Embryonic facial prominence (tissue), 1 donor: Measurements from ENCODE around the gene RPL13.

Source experiments
- DNase-seq: peaks from one replicate; pipeline ENCODE4 v3.0.0-alpha.2; 2016; ENCODE audit errors: extremely low spot score

Gene RPL13

DNA sequence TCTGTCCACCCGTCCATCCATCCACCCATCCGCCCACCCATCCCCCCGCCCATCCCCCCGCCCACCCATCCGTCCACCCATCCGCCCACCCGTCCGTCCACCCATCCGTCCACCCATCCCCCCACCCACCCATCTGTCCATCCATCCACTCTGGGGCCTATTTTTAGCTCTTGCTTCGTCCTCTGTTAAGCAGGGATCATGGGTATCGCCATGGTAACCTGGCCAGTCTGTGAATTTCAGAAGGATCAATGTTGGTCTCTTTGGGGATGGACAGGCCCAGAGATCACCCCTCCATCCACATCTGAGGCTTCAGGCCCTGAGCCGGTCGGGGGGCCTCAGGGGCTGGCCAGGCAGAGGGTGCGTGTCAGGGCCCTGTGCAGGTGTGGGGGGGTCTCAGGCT is 37.7 kb downstream of the RPL13 start:
- DNase-seq = no peak

DNA sequence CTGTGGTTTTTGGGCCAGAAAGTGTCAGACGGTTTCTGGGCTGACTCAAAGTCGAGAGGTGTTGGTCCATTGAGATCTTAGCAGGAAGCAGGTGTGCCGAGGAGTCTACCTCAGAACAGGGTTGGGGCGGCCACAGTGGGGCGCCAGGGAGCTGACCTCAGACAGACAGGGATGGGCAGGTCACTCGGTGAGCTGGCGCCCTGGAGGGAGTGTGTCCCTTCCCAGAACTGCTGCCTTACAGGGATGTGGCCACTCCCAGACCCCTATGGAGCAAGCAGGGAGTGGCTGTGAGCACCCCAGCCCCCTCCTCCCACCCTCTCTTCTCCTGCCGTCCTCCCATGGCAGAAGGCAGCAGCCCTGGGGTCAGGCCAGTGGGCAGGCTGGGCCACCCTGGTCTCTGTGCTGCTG is 39.0 kb downstream of the RPL13 start:
- DNase-seq = no peak

DNA sequence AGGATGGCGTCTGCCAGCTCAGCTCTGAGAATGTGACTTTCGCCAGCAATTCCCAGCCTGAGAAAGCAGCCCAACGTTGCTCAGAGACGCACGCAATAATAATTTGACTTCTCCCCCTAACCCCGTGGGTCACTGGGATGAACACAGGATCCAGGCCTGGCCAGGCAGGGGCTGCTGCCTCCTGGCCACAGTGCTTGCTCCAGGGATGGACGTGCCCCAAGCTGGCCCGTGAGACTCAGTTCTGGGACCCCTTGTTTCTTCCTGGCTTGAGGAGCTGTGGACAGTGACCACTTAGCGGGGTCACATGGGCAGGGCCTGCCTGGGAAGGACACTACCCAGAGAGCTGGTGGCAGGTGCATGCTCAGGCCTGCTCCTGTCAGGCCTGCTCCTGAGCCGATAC is 39.4 kb downstream of the RPL13 start:
- DNase-seq = no peak

DNA sequence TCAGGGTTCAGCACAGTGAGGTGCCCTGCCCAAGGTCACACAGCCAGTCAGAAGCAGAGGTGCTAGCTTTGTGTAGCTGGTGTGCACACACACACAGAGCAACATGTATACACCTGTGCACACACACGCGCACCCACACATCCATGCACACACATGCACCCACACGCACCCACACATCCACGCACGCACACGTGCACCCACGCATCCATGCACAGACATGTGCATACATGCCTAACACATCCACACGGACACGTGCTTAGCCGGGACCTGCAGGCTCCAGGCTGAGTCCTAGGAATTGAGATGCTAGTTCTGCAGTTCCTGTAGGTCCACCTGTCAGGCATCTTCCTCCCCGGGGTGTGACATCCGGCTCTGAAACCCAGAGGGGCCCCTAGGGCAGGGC is 39.9 kb downstream of the RPL13 start:
- no peak for DNase-seq

DNA sequence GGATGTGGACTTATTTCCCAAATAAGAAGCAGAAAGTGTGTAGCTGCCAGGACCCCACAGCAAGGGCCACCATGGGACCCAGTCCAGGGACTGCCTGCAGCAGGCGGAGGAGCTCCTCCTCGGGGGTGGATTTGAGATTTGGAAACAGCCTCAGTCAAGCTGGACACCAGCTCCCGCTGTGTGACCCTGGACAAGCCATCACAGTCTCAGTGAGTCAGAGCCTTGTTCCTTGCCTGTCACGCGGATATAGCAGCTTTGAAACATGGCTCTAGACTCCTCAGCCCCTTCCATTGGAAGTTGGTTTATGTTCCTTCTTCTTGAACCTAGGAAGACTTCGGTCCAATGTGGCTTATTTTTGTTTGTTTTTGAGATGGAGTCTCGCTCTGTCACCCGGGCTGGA is 40.5 kb downstream of the RPL13 start:
- no peak for DNase-seq

DNA sequence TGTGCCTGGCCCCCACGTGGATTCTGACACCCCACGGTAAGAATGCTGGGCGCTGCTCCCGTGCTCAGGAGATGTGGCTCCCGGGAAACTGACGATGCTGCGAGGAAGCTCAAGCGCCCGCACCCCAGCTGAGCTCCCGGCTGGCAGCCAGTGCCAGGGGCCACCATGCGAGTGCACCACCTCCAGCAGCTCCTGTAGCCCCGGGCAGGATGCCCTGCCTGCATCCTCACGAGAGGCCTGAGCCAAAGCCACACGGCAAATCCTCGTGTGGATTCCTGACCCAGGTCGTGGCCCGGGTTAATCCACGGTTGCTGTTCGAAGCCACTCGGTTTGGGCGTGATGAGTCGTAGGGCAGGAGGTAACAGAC is 41.4 kb downstream of the RPL13 start:
- DNase-seq = no peak

DNA sequence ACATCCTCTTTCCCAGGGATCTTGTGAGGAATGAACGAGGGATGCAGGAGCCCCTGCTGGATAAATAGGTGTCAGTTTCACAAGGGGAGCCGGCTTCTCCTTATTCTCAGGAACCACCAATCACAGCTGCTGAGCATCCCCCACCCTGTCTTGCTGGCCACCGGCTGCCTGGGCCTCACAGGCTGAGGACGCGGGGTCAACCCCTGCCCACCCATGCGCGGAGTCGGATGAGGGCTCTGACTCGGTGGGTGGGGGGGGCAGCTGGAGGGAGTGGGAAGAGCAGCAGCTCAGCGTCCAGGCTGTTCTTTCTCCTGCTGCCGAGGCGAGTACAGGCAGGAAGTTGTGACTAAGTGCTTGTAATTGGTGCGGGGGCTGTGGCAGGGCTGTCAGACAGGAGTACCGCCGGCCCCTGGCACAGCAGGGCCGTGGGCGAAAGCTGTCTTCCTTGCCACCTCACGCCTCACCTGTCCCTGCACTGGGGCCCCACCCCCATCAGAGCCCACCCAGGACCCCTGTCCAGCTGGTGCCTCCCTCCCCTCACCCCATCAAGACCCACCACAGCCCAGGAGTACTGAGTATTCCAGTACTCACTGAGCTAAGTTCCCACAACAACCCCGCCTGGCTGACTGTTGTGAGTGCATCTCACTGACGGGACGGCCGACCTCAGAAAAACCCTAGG is 41.9 kb downstream of the RPL13 start:
- DNase-seq = no peak

DNA sequence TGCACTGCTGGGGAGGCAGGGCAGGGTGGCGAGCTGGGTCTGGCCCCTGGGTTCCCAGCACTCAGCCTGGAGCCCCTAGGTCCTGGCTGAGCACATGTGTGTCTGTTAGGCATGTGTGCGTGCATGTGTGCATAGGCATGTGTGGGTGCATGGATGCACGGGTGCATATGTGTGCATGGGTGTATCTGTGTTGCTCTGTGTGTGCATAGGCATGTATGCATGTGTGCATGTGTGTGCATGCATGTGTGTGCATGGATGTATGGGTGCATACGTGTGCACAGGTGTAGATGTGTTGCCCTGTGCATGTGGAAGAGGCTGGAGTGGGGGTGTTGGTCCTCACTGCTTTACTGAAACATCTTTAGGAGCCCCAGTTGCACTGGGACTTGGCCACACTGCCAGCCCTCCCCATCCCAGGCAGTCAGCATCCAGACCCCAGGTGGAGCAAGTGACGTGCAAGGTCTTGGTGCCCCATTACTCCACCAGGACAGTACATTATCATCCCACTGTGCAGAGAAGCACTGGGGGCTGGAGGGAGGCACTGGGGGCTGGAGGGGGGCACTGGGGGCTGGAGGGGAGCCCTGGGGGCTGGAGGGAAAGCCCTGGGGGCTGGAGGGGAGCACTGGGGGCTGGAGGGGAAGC is 42.6 kb downstream of the RPL13 start:
- DNase-seq = no peak

DNA sequence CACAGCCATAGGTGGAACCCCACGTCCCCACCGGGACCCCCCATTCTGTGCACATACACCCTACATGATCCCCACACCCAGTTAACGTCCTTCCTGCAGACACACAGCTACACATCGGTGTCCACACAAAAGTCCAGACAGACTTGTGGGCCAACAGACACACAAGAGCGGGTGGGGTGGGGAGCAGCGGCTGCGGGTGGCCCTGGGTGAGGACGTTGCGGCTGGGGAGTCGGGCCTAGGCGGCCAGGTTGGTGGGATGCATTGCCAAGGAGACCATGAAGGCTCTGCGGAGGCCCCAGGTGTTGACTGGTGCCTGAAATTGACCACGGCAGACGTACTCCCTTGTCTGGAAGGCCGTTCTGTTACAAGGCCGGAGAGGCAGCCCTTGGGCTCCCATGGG is 44.3 kb downstream of the RPL13 start:
- DNase-seq = no peak

DNA sequence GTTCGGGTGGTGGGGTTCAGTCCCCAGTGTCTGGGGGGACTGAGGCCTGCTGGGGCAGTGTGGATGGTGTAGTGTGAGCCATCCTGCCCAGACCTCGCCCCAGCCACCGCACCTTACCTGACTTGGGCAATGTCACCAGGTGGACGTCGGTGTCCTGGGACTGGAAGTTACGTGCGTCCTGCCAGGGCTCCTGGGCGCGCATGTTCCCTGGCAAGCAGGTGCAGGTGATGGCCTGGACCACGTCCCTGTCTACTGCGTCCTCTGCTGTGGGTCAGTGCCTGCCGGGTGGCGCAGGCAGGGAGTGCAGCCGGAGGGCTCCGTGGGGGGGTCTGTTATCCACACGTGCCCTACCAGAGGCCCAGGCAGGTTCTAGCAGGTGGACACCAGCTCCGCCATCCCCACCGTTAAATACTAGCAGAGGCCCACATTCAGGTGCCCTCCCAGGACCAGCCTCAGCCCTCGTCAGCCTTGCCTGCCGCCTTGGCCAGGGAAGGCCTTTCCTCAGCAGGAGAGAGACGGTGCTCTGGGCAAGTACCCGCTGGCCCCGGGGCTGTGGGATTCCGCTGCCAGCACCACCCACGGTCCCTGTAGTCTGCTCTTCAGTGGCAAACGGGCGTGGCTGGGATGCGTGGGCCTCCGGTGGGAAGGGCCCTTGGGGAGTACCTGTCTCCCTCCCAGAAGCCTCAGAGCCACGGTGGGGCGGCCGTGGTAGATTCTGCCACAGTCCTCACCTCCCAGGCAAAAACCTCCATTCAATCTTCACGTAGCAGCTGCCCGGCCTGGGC is 44.9 kb downstream of the RPL13 start:
- DNase-seq = no peak

DNA sequence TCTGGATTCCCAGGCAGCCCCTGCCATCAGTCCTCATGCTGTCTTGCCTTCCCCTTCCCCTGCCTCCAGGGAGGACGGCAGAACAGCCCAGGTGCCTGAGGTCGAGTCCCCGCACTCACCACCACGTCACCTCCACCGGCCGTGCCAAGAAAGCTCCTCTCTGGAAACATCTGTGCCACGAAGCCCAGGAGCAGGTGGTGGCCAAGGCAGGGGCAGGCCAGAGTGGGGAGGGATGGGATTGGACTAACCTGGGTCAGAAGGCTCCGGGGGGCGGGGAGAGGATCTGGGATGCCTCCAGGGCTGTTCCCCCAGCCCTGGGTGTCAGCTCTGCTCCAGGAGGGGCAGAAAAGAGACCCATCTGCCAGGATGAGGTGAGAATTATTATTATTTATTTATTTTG is 45.5 kb downstream of the RPL13 start:
- DNase-seq = no peak

DNA sequence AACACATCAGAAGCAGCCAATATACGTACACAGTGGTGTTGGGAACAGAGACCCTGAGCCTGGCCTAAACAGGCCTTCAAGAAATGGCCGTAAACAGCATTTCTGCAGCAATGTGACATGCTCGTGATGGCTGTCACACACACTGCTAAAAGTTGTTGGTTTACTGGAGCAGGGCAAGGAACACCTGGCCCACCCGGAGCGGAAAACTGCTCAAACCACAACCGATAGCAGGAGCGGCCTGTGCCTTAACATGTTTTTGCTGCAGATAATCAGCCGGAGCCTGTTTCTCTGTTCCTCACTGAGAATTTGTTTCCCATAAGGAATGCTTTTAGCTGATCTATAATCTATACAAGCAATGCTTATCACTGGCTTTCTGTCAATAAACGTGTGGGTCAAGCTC is 47.0 kb downstream of the RPL13 start:
- no peak for DNase-seq

DNA sequence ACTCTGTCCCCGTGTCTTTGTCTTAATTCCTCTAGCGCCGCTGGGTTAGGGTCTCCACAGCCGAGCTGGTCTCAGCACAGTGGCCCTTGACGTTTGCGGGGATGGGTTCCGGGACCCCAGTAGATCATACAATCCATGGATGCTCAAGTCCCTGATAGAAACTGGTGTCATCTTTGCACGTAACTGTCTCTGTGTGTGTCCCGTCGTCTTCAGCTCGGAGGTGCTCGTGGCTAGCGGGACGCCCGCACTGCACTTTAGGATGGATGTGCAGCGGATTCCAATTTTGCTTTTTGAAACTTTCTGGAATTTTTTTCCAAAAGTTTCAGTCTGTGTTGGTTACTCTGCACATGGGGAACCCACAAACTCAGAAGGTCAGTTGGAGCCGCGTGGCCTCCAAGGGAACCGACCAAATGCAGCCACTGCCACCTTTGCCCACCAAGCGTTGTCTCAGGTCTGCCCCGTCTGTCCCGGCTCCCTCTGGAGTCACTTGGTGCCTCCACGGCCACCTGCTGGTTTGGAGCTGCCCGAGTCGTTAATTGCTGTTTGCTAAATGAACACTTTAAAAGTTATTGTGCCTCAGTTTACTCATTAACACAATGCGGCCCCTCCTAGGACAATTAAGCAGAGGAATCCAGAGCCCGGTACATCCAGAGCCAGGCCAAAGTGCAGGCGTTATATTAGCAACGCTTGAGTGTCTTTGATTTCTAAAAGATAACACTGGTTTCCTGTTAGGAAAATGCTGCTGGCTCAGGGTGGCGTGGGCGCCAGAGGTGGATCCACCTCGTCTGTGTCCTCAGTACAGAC is 47.7 kb downstream of the RPL13 start:
- DNase-seq = no peak

DNA sequence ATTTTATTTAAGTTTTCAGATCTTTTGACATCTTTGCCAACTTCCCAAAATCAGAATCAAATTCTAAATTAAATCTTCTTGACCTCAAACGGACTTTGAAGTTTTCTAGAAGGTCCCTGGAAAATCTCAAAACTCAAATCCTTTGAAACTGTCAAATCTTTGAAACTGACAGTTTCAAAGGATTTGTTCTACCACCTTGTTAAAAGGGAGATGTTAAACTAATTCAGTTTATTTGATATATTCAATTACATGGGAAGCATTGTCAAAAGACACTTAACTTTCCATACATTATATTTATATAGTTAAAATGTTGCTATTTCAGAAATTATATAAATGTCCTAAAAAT is 49.6 kb downstream of the RPL13 start:
- no peak for DNase-seq

DNA sequence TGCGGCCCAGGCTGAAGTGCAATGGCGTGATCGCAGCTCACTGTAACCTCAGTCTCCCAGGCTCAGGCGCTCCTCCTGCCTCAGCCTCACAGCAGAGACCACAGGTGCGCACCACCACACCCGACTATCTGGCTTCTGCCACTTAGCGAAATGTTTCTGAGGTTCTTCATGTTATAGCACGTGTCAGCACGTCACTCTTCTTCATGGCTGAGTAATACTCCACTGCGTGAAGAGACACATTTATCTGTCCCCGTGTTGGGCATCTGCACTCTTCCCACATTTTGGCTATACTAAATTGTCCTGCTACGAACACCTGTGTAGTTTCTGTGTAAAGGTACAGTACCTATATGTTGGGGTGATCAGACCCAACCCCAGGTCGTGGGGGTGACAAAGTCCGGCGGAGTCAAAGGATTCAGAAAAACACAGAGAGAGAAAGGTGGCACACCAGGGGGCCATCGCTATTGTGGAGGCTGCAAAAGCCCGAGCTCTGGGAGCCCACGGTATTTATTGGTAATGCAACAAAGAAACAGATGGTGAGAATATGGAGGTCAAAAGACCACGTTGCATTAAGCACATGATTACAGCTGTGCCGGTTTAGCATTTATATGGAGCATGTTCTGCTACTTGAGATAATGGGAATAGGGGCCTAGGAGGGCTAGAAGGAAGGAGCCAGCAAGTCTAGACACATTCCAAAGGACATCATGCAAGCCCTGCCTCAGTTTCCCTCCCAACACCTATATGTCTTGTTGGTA is 52.1 kb downstream of the RPL13 start:
- DNase-seq = no peak

DNA sequence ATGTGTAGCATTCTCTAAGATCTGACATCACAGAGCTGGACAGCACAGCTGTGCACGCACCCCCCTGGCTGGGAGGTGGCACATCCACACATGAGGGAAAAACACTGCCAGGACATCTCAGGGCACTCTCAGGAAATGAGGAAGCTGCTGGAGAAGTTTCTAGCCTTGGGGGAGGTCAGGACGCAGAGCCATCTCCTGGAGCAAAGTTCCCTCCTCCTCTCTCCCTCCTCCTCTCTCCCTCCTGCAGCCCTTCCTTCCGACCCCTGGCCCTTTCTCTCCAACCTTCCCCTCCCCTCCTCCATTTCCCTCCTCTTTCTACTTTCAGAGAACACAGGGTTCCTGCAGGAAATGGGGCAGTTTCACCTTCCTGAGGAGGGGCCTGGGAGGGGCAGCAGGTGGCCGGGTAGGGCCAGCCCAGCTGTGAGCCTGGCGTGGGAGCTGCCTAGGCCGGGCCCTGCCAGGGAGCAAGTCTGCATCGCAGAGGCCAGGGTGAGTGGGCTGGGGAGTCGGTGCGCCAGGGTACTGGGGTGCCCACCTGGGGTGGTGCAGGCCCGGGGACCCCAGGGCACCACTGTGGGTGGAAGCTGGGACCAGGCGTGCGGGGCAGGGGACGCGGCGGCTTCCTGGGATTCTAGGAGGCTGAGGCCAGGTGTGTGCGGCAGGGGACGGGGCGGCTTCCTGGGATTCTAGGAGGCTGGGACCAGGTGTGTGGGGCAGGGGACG is 52.9 kb downstream of the RPL13 start, which contains the start of gene DPEP1:
DPEP1 (plus strand) TSS at position 412 of the 723 bp plus-strand sequence. CDS start 16,769 bp downstream, outside the sequence.
- no peak for DNase-seq

DNA sequence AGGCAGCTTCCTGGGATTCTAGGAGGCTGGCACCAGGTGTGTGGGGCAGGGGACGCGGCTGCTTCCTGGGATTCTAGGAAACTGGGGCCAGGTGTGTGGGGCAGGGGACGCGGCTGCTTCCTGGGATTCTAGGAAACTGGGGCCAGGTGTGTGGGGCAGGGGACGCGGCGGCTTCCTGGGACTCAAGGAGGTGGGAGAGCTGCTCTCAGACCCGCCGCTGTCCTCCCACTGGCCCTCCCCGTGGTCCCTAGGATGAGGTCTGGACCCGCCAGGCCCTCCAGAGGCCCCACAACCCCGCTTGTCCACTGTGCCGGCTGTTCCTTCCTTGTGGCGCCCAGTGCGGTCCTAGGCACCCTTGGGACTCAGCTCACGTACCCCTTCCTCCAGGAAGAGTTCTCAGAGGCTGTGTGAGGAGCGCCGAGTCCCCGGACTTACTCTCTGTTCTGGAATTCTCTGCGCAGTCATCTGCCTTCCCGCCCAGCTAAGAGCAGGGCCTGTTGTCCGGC is 53.5 kb downstream of the RPL13 start:
- DNase-seq = no peak
